Measurements from ENCODE around the gene SMARCA2. TPM values are rescaled to one million over a fixed set of nuclear protein-coding genes. Genes with fewer than 3 reads are reported as not detected.

Gene SMARCA2
- total RNA-seq, 1 experiment from 2014 or later = 77.6 TPM

DNA sequence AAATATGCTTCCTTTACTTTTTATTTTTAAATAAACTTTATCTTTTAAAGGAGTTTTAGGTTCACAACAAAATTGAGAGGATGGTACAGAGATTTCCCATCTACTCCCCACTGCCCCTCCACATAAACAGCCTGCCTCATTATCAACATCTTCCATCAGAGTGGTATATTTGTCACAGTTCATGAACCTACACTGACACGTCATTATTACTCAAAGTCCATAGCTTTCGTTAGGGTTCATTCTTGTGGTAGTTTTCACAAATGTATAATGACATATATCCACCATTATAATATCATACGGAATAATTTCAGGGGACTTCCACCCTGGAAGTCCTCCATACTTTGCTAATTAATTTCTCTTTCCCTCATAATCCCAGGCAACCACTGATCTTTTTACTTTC is 204.9 kb downstream of the SMARCA2 start:
- intact Hi-C loops (cut with micrococcal nuclease) = no loop called here
- CTCF ChIA-PET = interaction anchor here (1.9 kb wide), 1 partner anchor 16 kb away, joined by 4 read pairs; no protein-coding TSS in a partner anchor
- H3K27ac Mint-ChIP-seq (ENCODE audit: low read depth, unreplicated experiment) = no peak overlapping the region
- no peaks in the 10 kb centered on the region for H3K36me3 Mint-ChIP-seq (ENCODE audit: insufficient read depth, unreplicated experiment)
- H3K27me3 Mint-ChIP-seq (ENCODE audit: insufficient read depth, unreplicated experiment) = no peaks in the 10 kb centered on the region
- BruUV-seq (replicated peaks) = no TSS peak
- no peak for DNase-seq (ENCODE audit: unreplicated experiment)
- POLR2A ChIA-PET = interaction anchor here (0.6 kb wide), 1 partner anchor 9 kb away, joined by 3 read pairs; no protein-coding TSS in a partner anchor
- H3K9me3 Mint-ChIP-seq (ENCODE audit: unreplicated experiment) = no peaks in the 10 kb centered on the region
- H3K4me1 Mint-ChIP-seq (ENCODE audit: insufficient read depth, unreplicated experiment) = peaks cover 6% of the 10 kb centered on the region
- H3K4me3 Mint-ChIP-seq (ENCODE audit: unreplicated experiment) = no peak overlapping the region
- TF ChIP-seq, protein P1, sequence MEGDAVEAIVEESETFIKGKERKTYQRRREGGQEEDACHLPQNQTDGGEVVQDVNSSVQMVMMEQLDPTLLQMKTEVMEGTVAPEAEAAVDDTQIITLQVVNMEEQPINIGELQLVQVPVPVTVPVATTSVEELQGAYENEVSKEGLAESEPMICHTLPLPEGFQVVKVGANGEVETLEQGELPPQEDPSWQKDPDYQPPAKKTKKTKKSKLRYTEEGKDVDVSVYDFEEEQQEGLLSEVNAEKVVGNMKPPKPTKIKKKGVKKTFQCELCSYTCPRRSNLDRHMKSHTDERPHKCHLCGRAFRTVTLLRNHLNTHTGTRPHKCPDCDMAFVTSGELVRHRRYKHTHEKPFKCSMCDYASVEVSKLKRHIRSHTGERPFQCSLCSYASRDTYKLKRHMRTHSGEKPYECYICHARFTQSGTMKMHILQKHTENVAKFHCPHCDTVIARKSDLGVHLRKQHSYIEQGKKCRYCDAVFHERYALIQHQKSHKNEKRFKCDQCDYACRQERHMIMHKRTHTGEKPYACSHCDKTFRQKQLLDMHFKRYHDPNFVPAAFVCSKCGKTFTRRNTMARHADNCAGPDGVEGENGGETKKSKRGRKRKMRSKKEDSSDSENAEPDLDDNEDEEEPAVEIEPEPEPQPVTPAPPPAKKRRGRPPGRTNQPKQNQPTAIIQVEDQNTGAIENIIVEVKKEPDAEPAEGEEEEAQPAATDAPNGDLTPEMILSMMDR (IDR thresholded peaks at IDR 0.05; ENCODE audit: unreplicated experiment) = no peak

DNA sequence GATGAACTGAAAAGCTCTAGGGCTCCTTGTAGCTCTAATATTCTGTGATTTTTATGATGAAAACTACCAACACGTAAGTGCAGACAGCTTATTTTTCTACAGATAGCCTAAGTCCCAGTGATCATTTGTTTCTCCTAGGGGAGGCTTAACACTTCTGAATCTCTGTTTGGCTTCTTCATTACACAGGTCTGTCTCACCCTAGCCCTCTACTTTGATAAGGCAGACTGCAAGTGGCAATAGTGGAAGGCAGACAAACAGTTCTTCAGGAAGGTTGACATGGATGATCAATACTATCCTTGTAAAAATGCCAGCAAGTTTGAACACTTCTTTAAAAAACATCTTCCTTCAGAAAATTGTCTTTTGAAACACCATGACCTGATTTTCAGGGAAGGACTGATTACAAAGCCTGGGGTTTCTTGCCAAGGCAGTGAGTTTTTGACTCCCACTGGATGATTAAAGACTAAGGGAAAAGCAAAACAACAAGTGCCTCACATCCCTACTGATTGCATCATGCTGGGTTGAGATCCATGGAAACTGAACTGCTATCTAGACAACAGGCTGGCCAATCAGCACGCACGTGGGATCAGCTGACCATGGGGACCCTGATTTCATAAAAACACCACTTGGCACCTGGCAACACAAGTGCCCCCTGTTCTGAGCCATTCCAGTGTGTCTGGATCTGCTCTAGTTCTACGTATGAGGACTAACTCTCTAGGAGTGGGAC is 212.2 kb downstream of the SMARCA2 start:
- Mint-ChIP-seq H3K4me1 (ENCODE audit: insufficient read depth, unreplicated experiment) (peaks cover 6% of the 10 kb centered on the region), H3K27ac (ENCODE audit: low read depth, unreplicated experiment) (no peak overlapping the region), H3K36me3 (ENCODE audit: insufficient read depth, unreplicated experiment) (no peaks in the 10 kb centered on the region), H3K27me3 (ENCODE audit: insufficient read depth, unreplicated experiment) (no peaks in the 10 kb centered on the region), H3K9me3 (ENCODE audit: unreplicated experiment) (no peaks in the 10 kb centered on the region), H3K4me3 (ENCODE audit: unreplicated experiment) (no peak overlapping the region)
- TF ChIP-seq, protein P1 (IDR thresholded peaks at IDR 0.05; ENCODE audit: unreplicated experiment) = no peak
- CTCF ChIA-PET = no interaction called here
- POLR2A ChIA-PET = no interaction called here
- peak; percentile 9 for DNase-seq (ENCODE audit: unreplicated experiment)
- no TSS peak for BruUV-seq (replicated peaks)
- intact Hi-C loops (cut with micrococcal nuclease) = no loop called here

DNA sequence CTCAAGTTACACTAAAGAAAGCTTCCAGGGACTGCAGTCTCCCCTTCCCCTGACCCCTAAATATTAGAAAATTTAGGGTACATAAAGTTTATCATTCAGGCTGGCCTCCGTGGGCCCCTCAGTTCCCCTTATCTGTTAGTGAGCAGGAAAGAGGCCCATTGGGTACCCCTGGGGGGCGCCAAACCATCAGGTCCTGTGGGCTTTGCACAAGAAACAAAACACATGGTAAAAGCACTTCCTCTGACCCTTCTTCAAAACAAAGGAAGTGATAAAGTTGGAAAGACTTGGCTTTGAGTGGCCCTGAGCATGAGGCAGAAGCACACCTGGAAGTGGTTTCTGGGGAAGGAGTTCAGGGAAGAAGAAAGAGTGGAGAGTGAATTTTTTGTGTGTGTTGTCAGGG is 213.0 kb downstream of the SMARCA2 start:
- TF ChIP-seq, protein P1 (IDR thresholded peaks at IDR 0.05; ENCODE audit: unreplicated experiment) = no peak
- no TSS peak for BruUV-seq (replicated peaks)
- H3K4me3 Mint-ChIP-seq (ENCODE audit: unreplicated experiment) = no peak overlapping the region
- peak; percentile 34 for DNase-seq (ENCODE audit: unreplicated experiment)
- intact Hi-C loops (cut with micrococcal nuclease) = loop anchor here (2.0 kb wide), 1 partner anchor 501 kb away; no protein-coding TSS in a partner anchor
- no peaks in the 10 kb centered on the region for H3K36me3 Mint-ChIP-seq (ENCODE audit: insufficient read depth, unreplicated experiment)
- no peak overlapping the region for H3K27ac Mint-ChIP-seq (ENCODE audit: low read depth, unreplicated experiment)
- no peaks in the 10 kb centered on the region for H3K27me3 Mint-ChIP-seq (ENCODE audit: insufficient read depth, unreplicated experiment)
- ChIA-PET CTCF (interaction anchor here (0.9 to 1.4 kb wide), 2 partner anchors 11 to 59 kb away, joined by 4 read pairs; no protein-coding TSS in a partner anchor), POLR2A (no interaction called here)
- no peaks in the 10 kb centered on the region for H3K9me3 Mint-ChIP-seq (ENCODE audit: unreplicated experiment)
- peaks cover 6% of the 10 kb centered on the region for H3K4me1 Mint-ChIP-seq (ENCODE audit: insufficient read depth, unreplicated experiment)

DNA sequence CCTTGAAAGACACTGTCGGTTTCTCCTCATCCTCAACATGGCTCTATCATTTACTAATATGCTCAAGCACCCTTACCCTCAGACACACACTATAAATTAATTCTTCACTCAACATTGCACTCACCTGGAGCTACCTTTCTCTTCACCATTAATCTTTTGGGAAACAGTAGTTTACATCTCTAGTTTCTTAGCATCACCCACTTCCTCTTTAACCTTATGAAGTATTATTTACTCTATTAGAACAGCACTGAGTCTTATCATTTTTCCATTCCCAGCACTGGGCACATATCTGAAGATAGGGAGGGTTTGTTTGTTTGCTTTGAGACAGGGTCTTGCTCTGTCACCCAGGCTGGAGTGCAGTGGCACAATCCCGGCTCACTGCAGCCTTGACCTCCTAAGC is 213.5 kb downstream of the SMARCA2 start:
- TF ChIP-seq, protein P1 (IDR thresholded peaks at IDR 0.05; ENCODE audit: unreplicated experiment) = no peak
- Mint-ChIP-seq H3K36me3 (ENCODE audit: insufficient read depth, unreplicated experiment) (no peaks in the 10 kb centered on the region), H3K27me3 (ENCODE audit: insufficient read depth, unreplicated experiment) (no peaks in the 10 kb centered on the region), H3K9me3 (ENCODE audit: unreplicated experiment) (no peaks in the 10 kb centered on the region), H3K4me1 (ENCODE audit: insufficient read depth, unreplicated experiment) (peaks cover 6% of the 10 kb centered on the region), H3K27ac (ENCODE audit: low read depth, unreplicated experiment) (no peak overlapping the region), H3K4me3 (ENCODE audit: unreplicated experiment) (no peak overlapping the region)
- intact Hi-C loops (cut with micrococcal nuclease) = loop anchor here (2.0 kb wide), 1 partner anchor 500 kb away; no protein-coding TSS in a partner anchor
- CTCF ChIA-PET = interaction anchor here (0.9 to 3.0 kb wide), 3 partner anchors 11 to 499 kb away, joined by 4 to 12 read pairs (median 4); no protein-coding TSS in a partner anchor
- DNase-seq (ENCODE audit: unreplicated experiment) = no peak
- no TSS peak for BruUV-seq (replicated peaks)
- POLR2A ChIA-PET = no interaction called here

All from MCF 10A (cell line).